ENCODE measurements around the gene NHSL2.
"Not testable (repeated sequence)": the region's sequence is repeated elsewhere in the genome, so short reads cannot be mapped to it uniquely, and the experiment has no call there.

The NHSL2 gene

GRCh38 chrX:71910643-71910985 is at the start of gene NHSL2:
TSS of gene NHSL2 (plus strand) at chrX:71910845.
- in situ Hi-C loops (cut with MboI; ENCODE audit: low sequenced_read_pairs) = no loop called here

GRCh38 chrX:71867680-71868079 is 43.0 kb upstream of the NHSL2 start:
- in situ Hi-C loops (cut with MboI; ENCODE audit: low sequenced_read_pairs) = no loop called here

DNA sequence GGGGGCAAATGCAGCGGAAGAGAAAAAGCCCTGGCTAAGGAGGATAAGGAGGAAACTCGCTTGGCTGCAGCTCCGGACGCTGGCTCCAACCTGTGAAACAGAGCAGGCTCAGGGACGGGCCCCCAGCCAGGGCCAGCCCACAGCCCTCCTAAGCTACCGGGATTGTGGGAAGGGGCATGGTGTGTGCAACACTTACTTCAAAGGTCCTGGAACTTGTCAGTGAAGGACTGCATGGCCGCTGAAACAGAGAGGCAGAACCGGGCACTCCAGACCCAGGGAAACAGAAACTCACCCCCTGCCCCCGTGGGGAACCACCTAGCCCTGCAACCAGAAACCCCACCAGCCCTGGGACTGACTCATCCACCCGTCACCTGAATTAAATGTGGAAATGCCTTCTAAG is 41.1 kb upstream of the NHSL2 start:
- in situ Hi-C loops (cut with MboI; ENCODE audit: low sequenced_read_pairs) = not testable (repeated sequence)

GRCh38 chrX:71870208-71871098 is 40.2 kb upstream of the NHSL2 start:
- in situ Hi-C loops (cut with MboI; ENCODE audit: low sequenced_read_pairs) = no loop called here

GRCh38 chrX:71871367-71871766 is 39.3 kb upstream of the NHSL2 start:
- in situ Hi-C loops (cut with MboI; ENCODE audit: low sequenced_read_pairs) = no loop called here

DNA sequence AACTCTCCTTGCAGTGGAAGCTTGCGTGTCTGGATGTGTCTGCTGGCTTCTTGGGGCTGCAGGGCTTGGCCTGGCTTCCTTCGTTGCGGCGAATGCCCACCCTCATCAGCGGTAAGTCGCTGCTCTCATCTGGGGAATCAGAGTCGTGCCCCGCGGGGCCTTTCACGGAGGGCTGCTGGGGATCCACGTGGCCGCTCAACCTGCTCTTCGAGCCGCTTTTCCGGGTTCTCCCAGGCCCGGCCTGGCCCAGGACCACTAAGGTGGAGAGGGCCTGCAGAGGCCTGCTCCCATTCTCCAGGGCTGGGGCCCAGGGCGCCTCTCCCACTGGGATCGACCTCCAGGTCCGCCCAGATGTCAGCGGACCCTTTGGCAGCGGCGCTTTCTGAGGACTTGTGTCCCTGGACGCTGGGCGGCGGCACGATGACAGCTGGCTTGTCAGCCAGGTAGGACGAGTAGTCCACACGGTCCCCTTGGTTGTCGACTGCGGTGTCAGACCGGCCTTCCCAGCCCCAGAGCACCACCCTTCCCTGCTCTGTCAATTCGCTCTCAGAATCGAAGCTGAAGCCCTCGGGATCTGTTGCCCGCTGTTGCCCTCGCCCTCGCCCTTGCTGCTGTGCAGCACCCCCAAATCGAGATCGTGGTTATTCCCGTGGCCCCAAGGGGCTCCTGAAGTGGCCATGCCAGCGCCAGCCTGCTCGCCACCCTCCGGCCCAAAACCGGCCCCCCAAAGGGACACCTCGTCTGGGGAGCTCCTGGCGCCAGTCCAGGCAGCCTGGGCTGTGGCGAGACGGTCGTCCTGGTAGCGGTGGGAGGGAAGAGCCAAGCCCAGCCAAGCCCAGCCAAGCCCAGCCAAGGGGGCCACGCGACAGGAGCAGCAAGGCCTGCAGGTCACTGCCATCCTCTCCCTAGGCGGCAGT is 37.8 kb upstream of the NHSL2 start:
- in situ Hi-C loops (cut with MboI; ENCODE audit: low sequenced_read_pairs) = no loop called here

- in situ Hi-C loops (cut with MboI; ENCODE audit: low sequenced_read_pairs) = no loop called here
Measured at GRCh38 chrX:71873459-71873833, 37.2 kb upstream of the NHSL2 start.

DNA sequence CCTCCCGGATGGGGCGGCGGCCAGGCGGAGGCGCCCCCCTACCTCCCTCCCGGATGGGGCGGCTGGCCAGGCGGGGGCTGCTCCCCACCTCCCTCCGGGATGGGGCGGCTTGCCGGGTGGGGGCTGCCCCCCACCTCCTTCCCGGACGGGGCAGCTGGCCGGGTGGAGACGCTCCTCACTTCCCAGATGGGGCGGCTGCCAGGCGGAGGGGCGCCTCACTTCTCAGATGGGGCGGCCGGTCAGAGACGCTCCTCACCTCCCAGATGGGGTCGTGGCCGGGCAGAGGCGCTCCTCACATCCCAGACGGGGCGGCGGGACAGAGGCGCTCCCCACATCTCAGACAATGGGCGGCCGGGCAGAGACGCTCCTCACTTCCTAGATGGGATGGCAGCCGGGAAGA is 33.8 kb upstream of the NHSL2 start:
- in situ Hi-C loops (cut with MboI; ENCODE audit: low sequenced_read_pairs) = not testable (repeated sequence)

DNA sequence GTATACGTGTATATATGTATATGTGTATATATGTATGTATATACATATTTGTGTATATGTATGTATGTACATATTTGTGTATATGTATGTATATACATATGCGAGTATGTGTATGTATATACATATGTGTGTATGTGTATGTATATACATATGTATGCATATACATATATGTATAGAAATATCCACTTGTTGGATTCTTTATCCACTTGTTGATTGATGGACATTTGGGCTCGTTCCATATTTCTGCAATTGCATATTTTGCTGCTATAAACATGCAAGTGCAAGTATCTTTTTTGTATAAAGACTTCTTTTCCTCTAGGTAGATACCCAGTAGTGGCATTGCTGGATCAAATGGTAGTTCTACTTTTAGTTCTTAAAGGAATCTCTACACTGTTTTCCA is 25.5 kb upstream of the NHSL2 start:
- in situ Hi-C loops (cut with MboI; ENCODE audit: low sequenced_read_pairs) = no loop called here

DNA sequence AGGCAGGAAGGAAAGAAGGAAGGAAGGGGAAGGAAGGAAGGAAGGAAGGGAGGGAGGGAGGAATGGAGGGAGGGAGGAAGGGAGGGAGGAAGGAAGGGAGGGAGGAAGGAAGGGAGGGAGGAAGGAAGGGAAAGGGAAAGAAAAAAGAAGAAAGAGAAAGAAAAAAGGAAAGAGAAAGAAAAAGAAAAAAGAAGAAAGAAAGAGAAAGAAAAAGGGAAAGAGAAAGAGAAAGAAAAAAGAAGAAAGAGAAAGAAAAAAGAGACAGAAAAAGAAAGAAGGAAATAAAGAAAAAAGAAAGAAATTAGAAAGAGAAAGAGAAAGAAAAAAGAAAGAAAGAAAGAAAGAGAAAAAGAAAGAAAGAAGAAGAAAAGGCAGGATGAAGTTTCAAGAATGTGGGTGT is 15.0 kb upstream of the NHSL2 start:
- in situ Hi-C loops (cut with MboI; ENCODE audit: low sequenced_read_pairs) = no loop called here

DNA sequence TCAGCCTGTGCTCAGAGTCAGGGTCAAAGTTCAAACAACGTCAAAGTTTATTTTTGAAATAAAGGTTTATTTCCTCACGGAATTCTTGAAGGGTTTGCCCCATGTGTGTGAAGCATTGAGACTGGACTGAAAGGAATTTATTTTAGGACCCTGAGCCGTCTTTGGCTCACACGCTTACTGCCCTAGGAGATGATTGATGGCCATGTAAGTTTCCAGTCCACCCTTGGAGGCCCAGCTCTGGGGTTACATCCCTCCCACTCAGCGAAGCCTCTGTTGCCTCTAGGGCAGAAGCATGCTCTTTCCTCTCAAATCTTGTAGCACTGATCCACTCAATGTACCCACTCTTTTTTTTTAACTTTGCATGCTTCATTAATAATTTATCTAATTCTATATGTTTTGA is 4.5 kb upstream of the NHSL2 start:
- in situ Hi-C loops (cut with MboI; ENCODE audit: low sequenced_read_pairs) = no loop called here

- in situ Hi-C loops (cut with MboI; ENCODE audit: low sequenced_read_pairs) = no loop called here
Measured at GRCh38 chrX:71908387-71908786, 2.3 kb upstream of the NHSL2 start.

DNA sequence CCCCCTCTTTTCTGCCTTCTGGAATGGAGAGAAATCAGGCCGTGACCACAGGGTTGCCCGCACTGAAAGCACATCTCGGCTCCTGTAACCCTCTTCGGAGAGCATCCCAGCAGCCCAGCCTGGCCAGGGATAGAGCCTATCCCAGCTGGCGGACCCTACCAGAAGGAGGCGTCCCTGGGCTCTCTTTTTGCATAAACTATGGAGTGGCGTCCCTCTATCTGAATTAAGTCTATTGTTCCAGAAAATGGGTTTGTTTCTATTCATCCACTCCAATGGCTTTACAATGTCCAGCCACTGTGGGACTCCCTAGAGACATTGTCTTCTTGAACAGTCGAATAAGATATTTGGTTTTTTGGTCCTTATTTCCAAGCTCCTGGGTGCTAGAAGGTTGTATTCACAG is 689 bp upstream of the NHSL2 start:
- in situ Hi-C loops (cut with MboI; ENCODE audit: low sequenced_read_pairs) = no loop called here

DNA sequence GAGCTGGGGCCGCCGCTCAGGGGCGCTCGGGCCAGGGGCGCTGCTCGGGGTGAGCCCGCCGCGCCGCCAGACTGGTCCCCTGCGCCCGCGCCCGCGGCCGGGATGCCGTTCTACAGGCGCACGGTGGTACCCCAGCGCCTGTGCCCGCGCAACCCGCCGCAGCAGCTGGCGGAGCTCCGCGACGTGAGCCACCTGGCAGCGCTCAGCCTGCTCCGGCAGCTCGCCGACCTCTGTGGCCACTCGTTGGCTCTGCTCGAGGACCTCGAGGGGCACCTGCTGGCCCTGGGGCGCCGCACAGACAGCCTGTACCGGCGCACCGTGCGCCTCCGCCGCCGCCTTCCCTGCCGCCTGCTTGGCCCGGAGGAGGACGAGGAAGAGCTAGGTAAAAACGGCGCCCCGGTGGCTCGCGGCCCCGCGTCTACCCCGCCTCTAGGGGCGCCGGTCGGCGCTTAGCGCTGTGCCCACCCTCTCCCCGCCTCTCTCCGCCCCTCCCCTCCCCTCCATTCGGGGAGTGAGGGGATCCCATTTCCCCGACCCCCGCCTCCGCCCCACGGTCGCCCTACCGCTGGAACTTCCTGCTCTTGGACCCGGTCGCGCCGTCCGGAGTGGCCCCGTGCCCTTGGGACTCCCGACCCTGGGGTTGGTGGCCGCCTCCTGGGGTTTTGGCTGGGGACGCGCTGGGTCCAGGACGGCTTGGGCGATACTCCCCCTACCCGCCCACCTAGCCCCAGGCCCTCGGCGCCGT is 513 bp downstream of the NHSL2 start:
- in situ Hi-C loops (cut with MboI; ENCODE audit: low sequenced_read_pairs) = no loop called here

DNA sequence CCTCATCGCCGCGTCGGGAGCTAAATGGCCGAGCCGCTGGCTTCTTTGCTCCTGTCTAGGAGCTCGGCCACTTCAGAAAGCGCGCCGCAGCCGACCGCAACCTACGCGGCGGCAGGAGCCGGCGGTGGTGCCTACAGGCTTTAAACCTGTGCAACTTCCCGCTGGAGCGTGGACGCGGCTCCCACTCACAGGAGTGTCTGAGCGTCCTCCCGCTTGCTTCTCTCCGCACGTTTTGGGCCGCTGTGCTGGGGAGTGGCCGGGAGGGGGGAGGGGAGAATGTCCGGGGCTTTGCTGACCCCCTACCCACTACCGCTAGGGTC is 1.0 kb downstream of the NHSL2 start:
- in situ Hi-C loops (cut with MboI; ENCODE audit: low sequenced_read_pairs) = no loop called here

DNA sequence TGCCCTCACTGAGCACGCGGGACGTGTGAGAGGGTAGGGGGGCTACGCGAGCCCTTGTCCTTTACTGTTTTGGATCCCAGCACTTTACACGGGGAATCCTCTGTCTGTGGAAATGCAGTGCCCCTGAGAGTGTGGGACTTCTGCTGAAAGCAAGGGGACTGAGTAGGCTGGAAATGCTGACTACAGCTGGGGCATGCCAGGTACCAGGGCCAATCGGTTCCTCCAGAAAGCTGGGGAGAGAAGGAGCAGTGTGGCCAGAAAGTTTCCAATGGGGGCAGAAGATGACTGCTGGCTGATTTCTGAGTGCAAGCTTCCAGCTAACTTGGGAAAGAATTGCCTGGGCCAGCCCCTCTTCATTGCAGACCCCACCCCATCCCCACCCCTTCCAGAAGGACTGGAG is 1.5 kb downstream of the NHSL2 start:
- in situ Hi-C loops (cut with MboI; ENCODE audit: low sequenced_read_pairs) = no loop called here

DNA sequence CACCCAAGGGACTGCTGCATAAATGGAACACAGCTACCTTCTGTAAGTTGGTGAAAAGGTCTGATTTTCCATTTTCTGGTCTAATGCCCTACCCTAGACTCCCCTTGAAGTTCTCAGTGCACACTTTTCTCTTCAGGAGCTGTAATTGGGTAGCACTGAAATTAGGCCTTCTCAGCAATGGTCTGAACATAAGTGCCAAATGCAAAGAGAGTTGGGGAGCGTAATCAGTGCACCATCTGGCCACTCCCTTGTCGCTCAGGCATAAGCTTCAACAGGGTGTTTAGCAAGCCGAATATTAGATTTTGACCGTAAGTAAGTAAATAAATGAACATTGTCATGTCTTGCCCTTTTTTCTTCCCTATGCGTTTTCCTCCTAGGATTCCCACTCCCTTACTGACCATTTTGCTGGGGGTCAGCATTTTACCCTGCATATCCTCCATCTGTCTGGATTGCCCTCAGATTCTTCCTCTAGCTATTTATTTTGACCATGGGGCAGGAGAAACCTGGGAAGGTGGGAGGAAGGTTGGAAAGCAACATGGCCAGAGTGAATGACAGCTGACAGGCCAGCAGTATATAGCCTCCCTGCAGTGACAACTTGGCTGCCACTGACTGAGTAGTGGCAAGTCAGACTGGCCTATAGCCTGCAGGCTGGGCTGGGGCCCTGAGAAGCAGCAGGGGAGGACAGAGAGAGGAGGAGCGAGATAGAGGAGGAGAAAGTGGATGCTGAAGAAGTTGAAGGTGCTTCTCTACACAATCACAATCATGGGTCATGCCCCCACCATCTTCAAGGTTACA is 2.7 kb downstream of the NHSL2 start:
- in situ Hi-C loops (cut with MboI; ENCODE audit: low sequenced_read_pairs) = no loop called here

- in situ Hi-C loops (cut with MboI; ENCODE audit: low sequenced_read_pairs) = no loop called here
Measured at GRCh38 chrX:71917621-71918343, 7.1 kb downstream of the NHSL2 start.

GRCh38 chrX:71919431-71919830 is 8.8 kb downstream of the NHSL2 start:
- in situ Hi-C loops (cut with MboI; ENCODE audit: low sequenced_read_pairs) = no loop called here

DNA sequence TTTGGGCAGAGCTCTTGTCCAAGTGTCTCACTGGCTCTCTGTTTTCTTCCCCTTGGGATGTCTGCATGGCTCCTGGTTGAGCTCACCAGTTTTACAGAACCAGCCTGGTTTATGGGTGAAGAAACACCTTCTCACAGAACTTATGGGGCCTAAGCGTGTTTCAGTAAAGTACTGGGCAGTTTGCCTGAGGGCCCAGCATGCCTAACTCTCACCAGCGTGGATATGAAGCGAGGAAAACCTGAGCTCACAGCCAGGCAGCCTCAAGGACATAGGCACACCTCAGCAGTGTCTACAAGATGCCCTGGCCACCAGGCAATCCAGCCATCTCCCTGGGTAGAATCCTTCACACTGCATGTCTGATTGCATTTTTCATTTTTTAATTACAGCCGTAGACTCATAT is 9.2 kb downstream of the NHSL2 start:
- in situ Hi-C loops (cut with MboI; ENCODE audit: low sequenced_read_pairs) = no loop called here
